ENCODE data around the gene LRRC8C. TPM values are rescaled to one million over a fixed set of nuclear protein-coding genes. Genes with fewer than 3 reads are reported as not detected.

Gene LRRC8C
- total RNA-seq, 1 donor from 2014 or later, result 46.8 TPM

- intact Hi-C loops (cut with micrococcal nuclease), result loop anchor here (1.0 kb wide), 1 partner anchor 36 kb away; no protein-coding TSS in a partner anchor
These were observed 124.6 kb downstream of the LRRC8C start for GRCh38 chr1:89757532-89757931.

DNA sequence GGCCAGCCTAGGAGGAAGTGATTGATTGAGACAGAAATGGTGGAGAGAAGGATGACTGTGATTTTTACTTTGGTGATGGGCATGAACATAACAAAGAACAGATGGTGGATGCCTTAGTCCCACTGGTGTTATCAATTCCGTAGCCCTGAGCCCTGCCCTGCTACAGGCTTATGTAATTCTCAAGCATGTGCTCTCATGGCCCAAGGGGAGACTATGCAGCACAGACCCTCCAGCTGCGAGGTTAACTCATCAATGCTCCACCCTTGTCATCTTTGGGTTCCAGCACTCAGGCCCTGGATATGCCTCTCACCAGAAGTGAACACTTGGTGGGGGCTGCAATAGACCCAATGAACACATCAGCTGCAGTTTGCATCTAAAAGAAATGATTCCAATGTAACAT is 125.2 kb downstream of the LRRC8C start:
- intact Hi-C loops (cut with micrococcal nuclease), result no loop called here

DNA sequence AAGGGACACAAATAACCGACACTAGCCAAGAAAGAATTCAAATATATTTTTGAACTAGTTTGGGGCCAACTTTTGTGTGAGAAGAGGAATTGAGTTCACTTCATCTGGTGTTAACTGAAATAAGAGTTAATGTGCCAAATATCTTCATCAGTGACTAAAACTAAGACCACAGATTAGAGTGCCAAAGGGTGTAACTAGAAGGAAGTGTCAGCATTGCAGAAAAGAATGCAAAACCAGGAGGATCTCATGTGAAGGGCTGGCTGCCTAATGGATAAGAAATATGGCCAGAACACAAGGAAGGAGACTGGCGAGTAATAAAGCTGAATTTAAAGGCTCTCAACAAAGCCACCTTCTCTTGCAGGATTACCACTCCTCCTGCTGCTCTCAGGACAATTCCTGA is 126.1 kb downstream of the LRRC8C start:
- intact Hi-C loops (cut with micrococcal nuclease), result loop anchor here (1.0 kb wide), 1 partner anchor 35 kb away; no protein-coding TSS in a partner anchor

- intact Hi-C loops (cut with micrococcal nuclease), result no loop called here
These were observed 127.6 kb downstream of the LRRC8C start for GRCh38 chr1:89760496-89760895.

GRCh38 chr1:89761338-89761737 is 128.4 kb downstream of the LRRC8C start:
- intact Hi-C loops (cut with micrococcal nuclease), result no loop called here

- intact Hi-C loops (cut with micrococcal nuclease), result no loop called here
These were observed 129.0 kb downstream of the LRRC8C start for GRCh38 chr1:89761901-89762300.

DNA sequence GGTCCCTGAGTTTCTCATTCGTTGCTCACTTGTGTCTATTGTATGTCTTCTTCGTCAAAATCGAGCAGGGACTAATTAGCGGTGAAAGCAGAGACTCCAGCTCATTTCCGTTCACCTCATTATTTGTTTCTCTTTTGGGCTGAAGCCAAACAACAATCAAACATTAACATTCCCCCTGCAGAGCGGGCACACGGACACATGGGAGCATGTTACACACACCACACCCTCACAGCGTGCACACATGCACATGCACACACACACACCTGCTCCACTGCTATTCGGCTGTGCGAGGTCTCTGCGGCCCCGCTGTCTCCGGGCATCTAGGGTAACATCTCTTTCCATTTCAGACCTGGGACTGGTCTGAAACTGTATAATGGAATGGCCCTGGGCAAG is 129.5 kb downstream of the LRRC8C start:
- intact Hi-C loops (cut with micrococcal nuclease), result no loop called here

- intact Hi-C loops (cut with micrococcal nuclease), result loop anchor here (1.0 kb wide), 10 partner anchors 44 to 280 kb away; partner anchors contain the start of gene LRRC8B
These were observed 130.1 kb downstream of the LRRC8C start for GRCh38 chr1:89762779-89763648.

- intact Hi-C loops (cut with micrococcal nuclease), result loop anchor here (1.0 kb wide), 10 partner anchors 44 to 280 kb away; partner anchors contain the start of gene LRRC8B
These were observed 130.7 kb downstream of the LRRC8C start for GRCh38 chr1:89763649-89763986.

DNA sequence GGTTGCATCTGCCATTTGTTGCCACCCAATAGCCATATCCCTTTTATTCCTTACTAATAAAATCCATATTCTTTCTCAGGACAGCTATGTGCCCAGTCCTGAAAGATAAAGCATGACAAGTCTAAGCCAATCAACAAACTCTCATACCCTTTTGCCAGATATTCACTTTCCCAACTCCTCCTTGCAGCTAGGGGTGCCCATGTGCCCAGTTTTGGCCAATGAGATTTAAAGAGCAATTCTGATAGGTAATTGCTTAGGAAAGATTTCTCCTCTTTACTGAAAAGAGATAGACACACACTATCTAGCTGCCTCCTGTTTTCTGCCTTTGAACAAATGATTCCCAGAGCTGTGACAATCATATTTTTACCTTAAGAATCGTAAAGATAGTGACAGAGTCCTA is 132.9 kb downstream of the LRRC8C start:
- intact Hi-C loops (cut with micrococcal nuclease), result no loop called here

- intact Hi-C loops (cut with micrococcal nuclease), result no loop called here
These were observed 134.7 kb downstream of the LRRC8C start for GRCh38 chr1:89767618-89768017.

Other genes with a start within 250 kb of the LRRC8C start
- gene LRRC8B, start 108.3 kb upstream of the LRRC8C start, total RNA-seq, result 22.0 and 26.6 TPM in 2 replicates
- 34.4 and 36.2 TPM in 2 replicates for gene LRRC8D, start 187.9 kb downstream of the LRRC8C start, total RNA-seq